SK-N-SH treated with all-trans-retinoic acid at 6 μM for 48 hours (cell line): Measurements from ENCODE around the gene REM2.

ENCODE experiments used
- ATAC-seq: fragments of 200-7000 bp; cut with Tn5 transposase; 3 replicates; pipeline ENCODE4 v1.9.1; 2020; ENCODE audit warnings: mild to moderate bottlenecking, moderate library complexity
- ARNTL ChIP-seq: fragments of 450-650 bp; formaldehyde crosslinking; IDR thresholded peaks from 2 replicates; pipeline ENCODE4 v1.5.0; 2020; ENCODE audit warnings: low read depth, mild to moderate bottlenecking, moderate library complexity, borderline replicate concordance
- BACH2 ChIP-seq: fragments of 250-450 bp; sonication (Bioruptor Pico); IDR thresholded peaks from 2 replicates; pipeline ENCODE4 v1.9.0; 2021; ENCODE audit warnings: mild to moderate bottlenecking, borderline replicate concordance
- CSDC2 ChIP-seq: fragments of 250-450 bp; sonication (Bioruptor Pico); IDR thresholded peaks from 2 replicates; pipeline ENCODE4 v1.5.0; 2020; ENCODE audit warnings: mild to moderate bottlenecking, moderate library complexity
- ESRRG ChIP-seq: fragments of 250-450 bp; sonication (Bioruptor Pico); IDR thresholded peaks from 2 replicates; pipeline ENCODE4 v1.6.1; 2021; ENCODE audit warnings: mild to moderate bottlenecking
- GLIS3 ChIP-seq: fragments of 250-450 bp; sonication (Bioruptor Pico); IDR thresholded peaks from 2 replicates; pipeline ENCODE4 v1.5.0; 2020; ENCODE audit warnings: mild to moderate bottlenecking, moderate library complexity
- ISL1 ChIP-seq: fragments of 250-450 bp; sonication (Bioruptor Pico); IDR thresholded peaks from 2 replicates; pipeline ENCODE4 v2.1.2; 2022; ENCODE audit warnings: mild to moderate bottlenecking, moderate library complexity
- OSR1 ChIP-seq: fragments of 250-450 bp; sonication (Bioruptor Pico); IDR thresholded peaks from 2 replicates; pipeline ENCODE4 v1.8.0; 2022; ENCODE audit warnings: moderate library complexity, mild to moderate bottlenecking, inconsistent platforms
- PPARA ChIP-seq: fragments of 250-450 bp; sonication (Bioruptor Pico); IDR thresholded peaks from 2 replicates; pipeline ENCODE4 v1.5.0; 2020; ENCODE audit warnings: mild to moderate bottlenecking, borderline replicate concordance
- RARB ChIP-seq: fragments of 250-450 bp; sonication (Bioruptor Pico); IDR thresholded peaks from 2 replicates; pipeline ENCODE4 v1.8.0; 2021; ENCODE audit warnings: mild to moderate bottlenecking, moderate library complexity
- SNAI2 ChIP-seq: fragments of 250-450 bp; sonication (Bioruptor Pico); IDR thresholded peaks from 2 replicates; pipeline ENCODE4 v1.5.0; 2020; ENCODE audit warnings: mild to moderate bottlenecking, moderate library complexity
- TCF4 ChIP-seq: fragments of 250-450 bp; sonication (Bioruptor Pico); IDR thresholded peaks from 2 replicates; pipeline ENCODE4 v1.8.0; 2021; ENCODE audit warnings: mild to moderate bottlenecking, moderate library complexity, borderline replicate concordance
- TOX ChIP-seq: fragments of 250-450 bp; sonication (Bioruptor Pico); IDR thresholded peaks from 2 replicates; pipeline ENCODE4 v1.8.0; 2021; ENCODE audit warnings: mild to moderate bottlenecking, moderate library complexity, borderline replicate concordance
- ZC3H10 ChIP-seq: fragments of 250-450 bp; sonication (Bioruptor Pico); IDR thresholded peaks from 2 replicates; pipeline ENCODE4 v1.5.1; 2021; ENCODE audit warnings: mild to moderate bottlenecking, moderate library complexity
- ZFP30 ChIP-seq: fragments of 450-650 bp; formaldehyde crosslinking; IDR thresholded peaks from 2 replicates; pipeline ENCODE4 v1.5.0; 2022; ENCODE audit warnings: mild to moderate bottlenecking, moderate library complexity
- ZNF565 ChIP-seq: fragments of 450-650 bp; formaldehyde crosslinking; conservative IDR thresholded peaks from 2 replicates; pipeline ENCODE4 v1.5.0; 2020; ENCODE audit warnings: low read depth, mild to moderate bottlenecking, moderate library complexity
- ZNF8 ChIP-seq: fragments of 450-650 bp; formaldehyde crosslinking; IDR thresholded peaks from 2 replicates; pipeline ENCODE4 v1.5.0; 2020; ENCODE audit warnings: mild to moderate bottlenecking, moderate library complexity
- TF ChIP-seq, protein P1 (sequence below): fragments of 250-450 bp; sonication (Bioruptor Pico); IDR thresholded peaks from 2 replicates; pipeline ENCODE4 v1.8.0; 2021; ENCODE audit warnings: low read depth, mild to moderate bottlenecking, moderate library complexity, borderline replicate concordance
- TF ChIP-seq, protein P2 (sequence below): fragments of 250-450 bp; sonication (Bioruptor Pico); IDR thresholded peaks from 2 replicates; pipeline ENCODE4 v1.5.1; 2021; ENCODE audit warnings: mild to moderate bottlenecking, moderate library complexity
- TF ChIP-seq, protein P3 (sequence below): fragments of 250-450 bp; sonication (Bioruptor Pico); IDR thresholded peaks from 2 replicates; pipeline ENCODE4 v1.5.1; 2020; ENCODE audit warnings: low read depth, mild to moderate bottlenecking, moderate library complexity
- TF ChIP-seq, protein P4 (sequence below): fragments of 250-450 bp; sonication (Bioruptor Pico); IDR thresholded peaks from 2 replicates; pipeline ENCODE4 v1.8.0; 2020; ENCODE audit warnings: mild to moderate bottlenecking, moderate library complexity, borderline replicate concordance

REM2 gene

DNA sequence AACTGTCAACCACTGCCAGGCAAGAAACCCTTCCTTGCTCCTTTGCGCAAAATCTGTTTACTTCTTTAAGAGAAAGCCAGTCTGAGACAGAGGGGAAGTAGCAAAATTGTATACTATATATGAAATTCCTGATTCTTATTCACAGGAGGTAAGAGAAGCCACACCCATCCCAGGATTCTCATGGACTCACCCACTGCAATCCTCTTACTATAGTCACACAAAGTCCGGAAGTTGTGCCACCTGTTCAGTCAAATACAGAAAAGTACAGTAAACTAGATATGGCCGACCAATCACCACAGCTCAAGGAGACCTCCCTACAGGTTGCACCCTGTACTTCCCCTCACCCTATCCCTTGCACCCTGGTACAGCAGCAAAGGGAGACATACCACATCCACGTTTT is 43.3 kb downstream of the REM2 start:
- TF ChIP-seq BACH2 (CRISPR knock-in tag) (no peak), ZFP30 (CRISPR knock-in tag) (no peak), OSR1 (CRISPR knock-in tag) (no peak), ESRRG (CRISPR knock-in tag) (no peak), PPARA (no peak), TOX (no peak), ISL1 (CRISPR knock-in tag) (no peak)
- TF ChIP-seq, protein P1, sequence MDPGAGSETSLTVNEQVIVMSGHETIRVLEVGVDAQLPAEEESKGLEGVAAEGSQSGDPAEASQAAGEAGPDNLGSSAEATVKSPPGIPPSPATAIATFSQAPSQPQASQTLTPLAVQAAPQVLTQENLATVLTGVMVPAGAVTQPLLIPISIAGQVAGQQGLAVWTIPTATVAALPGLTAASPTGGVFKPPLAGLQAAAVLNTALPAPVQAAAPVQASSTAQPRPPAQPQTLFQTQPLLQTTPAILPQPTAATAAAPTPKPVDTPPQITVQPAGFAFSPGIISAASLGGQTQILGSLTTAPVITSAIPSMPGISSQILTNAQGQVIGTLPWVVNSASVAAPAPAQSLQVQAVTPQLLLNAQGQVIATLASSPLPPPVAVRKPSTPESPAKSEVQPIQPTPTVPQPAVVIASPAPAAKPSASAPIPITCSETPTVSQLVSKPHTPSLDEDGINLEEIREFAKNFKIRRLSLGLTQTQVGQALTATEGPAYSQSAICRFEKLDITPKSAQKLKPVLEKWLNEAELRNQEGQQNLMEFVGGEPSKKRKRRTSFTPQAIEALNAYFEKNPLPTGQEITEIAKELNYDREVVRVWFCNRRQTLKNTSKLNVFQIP, result no peak
- TF ChIP-seq, protein P2, sequence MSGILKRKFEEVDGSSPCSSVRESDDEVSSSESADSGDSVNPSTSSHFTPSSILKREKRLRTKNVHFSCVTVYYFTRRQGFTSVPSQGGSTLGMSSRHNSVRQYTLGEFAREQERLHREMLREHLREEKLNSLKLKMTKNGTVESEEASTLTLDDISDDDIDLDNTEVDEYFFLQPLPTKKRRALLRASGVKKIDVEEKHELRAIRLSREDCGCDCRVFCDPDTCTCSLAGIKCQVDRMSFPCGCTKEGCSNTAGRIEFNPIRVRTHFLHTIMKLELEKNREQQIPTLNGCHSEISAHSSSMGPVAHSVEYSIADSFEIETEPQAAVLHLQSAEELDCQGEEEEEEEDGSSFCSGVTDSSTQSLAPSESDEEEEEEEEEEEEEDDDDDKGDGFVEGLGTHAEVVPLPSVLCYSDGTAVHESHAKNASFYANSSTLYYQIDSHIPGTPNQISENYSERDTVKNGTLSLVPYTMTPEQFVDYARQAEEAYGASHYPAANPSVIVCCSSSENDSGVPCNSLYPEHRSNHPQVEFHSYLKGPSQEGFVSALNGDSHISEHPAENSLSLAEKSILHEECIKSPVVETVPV, result no peak
- TF ChIP-seq, protein P3, sequence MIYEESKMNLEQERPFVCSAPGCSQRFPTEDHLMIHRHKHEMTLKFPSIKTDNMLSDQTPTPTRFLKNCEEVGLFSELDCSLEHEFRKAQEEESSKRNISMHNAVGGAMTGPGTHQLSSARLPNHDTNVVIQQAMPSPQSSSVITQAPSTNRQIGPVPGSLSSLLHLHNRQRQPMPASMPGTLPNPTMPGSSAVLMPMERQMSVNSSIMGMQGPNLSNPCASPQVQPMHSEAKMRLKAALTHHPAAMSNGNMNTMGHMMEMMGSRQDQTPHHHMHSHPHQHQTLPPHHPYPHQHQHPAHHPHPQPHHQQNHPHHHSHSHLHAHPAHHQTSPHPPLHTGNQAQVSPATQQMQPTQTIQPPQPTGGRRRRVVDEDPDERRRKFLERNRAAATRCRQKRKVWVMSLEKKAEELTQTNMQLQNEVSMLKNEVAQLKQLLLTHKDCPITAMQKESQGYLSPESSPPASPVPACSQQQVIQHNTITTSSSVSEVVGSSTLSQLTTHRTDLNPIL (CRISPR knock-in tag), result no peak
- no peak for ATAC-seq

DNA sequence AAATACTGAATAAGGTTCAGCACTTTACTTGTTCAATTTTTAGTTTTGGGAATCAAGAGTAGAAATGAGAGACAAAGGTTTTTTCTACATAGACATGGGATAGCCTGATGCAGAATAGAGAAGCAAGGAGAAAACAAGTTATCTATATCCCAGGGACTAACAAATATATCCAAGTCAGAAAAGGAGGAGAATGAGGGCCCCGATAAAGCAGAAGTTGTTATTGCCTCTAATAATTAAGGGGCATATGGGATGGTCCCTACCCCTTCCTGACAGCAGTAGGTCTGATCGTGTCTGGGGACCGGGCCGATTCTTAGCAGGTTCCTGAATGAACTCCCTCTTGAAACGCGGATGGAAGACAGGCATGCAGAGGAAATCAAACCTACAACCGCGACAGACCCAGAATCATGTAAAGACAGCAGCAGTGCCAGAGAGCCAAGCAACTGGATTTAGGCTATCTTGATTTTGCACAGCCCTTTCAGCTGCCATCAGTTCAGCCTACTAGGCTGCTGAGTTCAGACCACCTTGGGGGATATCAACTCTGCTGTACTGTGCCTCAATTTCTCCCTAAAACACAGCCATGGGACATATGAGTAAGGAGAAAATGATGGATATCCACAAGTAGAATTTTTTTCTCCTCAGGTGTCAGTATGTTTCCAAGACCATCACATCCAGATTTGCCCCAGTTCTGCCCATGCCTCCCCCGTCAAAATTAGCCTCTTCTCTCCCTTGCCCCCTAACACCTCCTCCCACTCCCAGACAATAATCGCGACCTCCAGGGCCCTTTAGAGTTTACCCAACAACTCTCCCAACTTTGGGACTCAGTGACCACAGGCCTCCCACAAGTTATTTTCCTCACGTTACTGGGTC is 45.4 kb downstream of the REM2 start:
- TF ChIP-seq, protein P4, sequence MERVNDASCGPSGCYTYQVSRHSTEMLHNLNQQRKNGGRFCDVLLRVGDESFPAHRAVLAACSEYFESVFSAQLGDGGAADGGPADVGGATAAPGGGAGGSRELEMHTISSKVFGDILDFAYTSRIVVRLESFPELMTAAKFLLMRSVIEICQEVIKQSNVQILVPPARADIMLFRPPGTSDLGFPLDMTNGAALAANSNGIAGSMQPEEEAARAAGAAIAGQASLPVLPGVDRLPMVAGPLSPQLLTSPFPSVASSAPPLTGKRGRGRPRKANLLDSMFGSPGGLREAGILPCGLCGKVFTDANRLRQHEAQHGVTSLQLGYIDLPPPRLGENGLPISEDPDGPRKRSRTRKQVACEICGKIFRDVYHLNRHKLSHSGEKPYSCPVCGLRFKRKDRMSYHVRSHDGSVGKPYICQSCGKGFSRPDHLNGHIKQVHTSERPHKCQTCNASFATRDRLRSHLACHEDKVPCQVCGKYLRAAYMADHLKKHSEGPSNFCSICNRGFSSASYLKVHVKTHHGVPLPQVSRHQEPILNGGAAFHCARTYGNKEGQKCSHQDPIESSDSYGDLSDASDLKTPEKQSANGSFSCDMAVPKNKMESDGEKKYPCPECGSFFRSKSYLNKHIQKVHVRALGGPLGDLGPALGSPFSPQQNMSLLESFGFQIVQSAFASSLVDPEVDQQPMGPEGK (CRISPR knock-in tag), result no peak
- TF ChIP-seq SNAI2 (CRISPR knock-in tag) (no peak), CSDC2 (no peak), ZNF8 (CRISPR knock-in tag) (no peak), TOX (no peak), OSR1 (CRISPR knock-in tag) (no peak), GLIS3 (no peak), ZC3H10 (no peak), ZNF565 (no peak), PPARA (no peak), ARNTL (CRISPR knock-in tag) (no peak), ISL1 (CRISPR knock-in tag) (no peak), TCF4 (CRISPR knock-in tag) (no peak), RARB (no peak)
- TF ChIP-seq, protein P1, result no peak
- TF ChIP-seq, protein P3 (CRISPR knock-in tag), result no peak
- no peak for ATAC-seq
